HG02943 (cell line): ENCODE data around the gene FOLR2.

ENCODE experiments used
- ATAC-seq: cut with Tn5 transposase; IDR thresholded peaks from one replicate; pipeline ENCODE4 v1.9.1; 2021; ENCODE audit warnings: mild to moderate bottlenecking, low read depth, moderate library complexity; ENCODE audit not compliant: unreplicated experiment

Gene FOLR2

GRCh38 chr11:72229336-72229924, 12.8 kb downstream of the FOLR2 start:
- ATAC-seq: no peak

GRCh38 chr11:72229925-72230763, 13.6 kb downstream of the FOLR2 start:
- no peak for ATAC-seq

DNA sequence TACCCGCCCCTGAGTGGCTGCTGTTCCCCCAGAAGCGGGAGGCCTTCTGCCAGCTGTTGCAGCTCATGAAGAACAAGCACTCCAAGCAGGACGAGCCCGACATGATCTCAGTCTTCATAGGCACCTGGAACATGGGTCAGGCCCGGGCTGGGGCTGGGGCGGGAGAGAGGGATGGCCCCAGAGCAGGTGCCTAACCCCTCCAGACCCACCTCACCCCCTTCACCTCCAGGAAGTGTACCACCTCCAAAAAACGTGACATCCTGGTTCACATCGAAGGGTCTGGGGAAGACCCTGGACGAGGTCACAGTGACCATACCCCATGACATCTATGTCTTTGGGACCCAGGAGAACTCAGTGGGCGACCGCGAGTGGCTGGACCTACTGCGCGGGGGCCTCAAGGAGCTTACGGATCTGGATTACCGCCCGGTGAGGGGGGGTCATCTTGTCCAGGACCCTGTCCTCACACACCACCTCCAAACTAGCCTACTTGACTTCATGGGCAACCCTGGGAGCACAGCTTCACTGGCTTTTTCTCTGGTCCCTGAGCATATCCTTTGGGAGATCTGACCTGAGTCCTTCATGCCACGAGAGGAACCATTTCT, 14.3 kb downstream of the FOLR2 start:
- ATAC-seq: no peak

- no peak for ATAC-seq
Measured at GRCh38 chr11:72231396-72232259, 15.0 kb downstream of the FOLR2 start.

DNA sequence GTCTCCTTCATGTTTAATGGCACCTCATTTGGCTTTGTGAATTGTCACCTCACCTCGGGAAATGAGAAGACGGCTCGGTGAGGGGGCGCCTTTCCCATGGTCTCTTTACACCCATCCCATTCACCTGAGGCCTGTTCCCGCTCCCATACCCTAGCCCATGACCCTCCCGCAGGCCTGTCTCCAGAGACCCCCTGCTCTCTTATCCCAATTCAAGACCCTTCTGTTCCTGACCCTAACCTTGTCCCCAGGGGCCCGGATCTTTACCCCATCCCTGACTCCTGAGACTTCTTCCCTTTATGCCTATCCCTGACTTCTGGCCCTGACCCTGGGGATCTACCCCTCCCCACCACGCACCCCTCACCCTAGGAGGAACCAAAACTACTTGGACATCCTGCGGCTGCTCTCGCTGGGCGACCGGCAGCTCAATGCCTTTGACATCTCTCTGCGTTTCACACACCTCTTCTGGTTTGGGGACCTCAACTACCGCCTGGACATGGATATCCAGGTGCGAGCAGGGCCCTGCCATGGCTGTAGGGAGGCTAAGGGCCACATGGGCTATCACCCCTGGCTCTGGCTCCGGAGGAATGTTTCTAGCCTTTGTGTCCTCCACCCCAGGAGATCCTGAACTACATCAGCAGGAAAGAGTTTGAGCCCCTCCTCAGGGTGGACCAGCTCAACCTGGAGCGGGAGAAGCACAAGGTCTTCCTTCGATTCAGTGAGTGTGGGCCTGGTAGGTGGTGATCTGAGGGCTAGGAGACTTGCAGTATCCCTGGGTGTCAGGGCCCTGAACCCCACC, 15.9 kb downstream of the FOLR2 start:
- ATAC-seq: no peak

GRCh38 chr11:72233056-72233772, 16.6 kb downstream of the FOLR2 start:
- ATAC-seq: no peak

- ATAC-seq: no peak
Measured at GRCh38 chr11:72233773-72234513, 17.3 kb downstream of the FOLR2 start.

- ATAC-seq: no peak
Measured at GRCh38 chr11:72234514-72234830, 17.9 kb downstream of the FOLR2 start.

- ATAC-seq: no peak
Measured at GRCh38 chr11:72234920-72235319, 18.3 kb downstream of the FOLR2 start.

GRCh38 chr11:72235351-72236057, 18.9 kb downstream of the FOLR2 start:
- ATAC-seq: no peak

DNA sequence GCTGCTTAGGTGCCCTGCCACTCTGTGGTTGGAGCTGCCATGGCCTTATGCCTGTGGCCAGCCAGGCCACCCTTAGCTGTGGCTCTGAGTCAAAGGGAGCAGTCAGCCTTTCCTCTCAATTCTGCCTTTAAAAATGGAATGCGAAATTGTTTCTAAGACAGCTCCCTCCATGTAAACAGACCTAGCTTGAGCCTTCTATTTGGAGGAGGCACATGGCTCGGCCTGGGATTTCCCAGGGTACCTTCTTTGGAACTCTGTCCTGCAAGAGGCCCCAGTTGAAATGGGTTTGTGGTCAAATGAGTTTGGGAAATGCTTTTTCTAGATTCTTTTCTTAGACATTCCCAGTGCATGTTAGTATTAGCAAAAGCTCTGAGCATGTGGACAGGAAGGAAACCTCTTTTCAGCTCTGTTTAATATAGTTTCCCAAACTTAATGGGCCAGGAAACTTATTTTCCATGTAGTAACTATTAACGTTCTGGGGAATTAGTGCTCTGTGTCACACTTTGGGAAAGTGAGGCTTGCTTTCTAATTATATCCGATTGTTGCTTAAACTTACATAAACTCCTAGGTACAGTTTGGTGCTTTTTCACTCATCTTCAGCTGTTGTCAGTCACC, 19.6 kb downstream of the FOLR2 start:
- ATAC-seq: no peak

- no peak for ATAC-seq
Measured at GRCh38 chr11:72236774-72237111, 20.1 kb downstream of the FOLR2 start.

GRCh38 chr11:72237112-72237931, 20.7 kb downstream of the FOLR2 start:
- no peak for ATAC-seq

DNA sequence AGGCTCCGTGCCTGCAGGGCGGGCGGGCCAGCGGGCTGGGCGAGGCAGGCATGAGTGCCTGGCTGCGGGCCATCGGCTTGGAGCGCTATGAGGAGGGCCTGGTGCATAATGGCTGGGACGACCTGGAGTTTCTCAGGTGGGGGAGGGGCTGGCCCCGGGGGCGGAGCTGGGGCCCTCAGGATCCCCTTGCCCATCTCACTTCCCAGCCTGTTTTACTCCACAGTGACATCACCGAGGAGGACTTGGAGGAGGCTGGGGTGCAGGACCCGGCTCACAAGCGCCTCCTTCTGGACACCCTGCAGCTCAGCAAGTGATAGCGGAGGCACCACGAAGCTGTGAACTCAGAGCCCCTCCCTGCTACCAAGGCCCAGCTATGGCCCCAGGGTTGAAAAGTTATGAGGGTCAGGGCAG, 21.5 kb downstream of the FOLR2 start:
- ATAC-seq: no peak

DNA sequence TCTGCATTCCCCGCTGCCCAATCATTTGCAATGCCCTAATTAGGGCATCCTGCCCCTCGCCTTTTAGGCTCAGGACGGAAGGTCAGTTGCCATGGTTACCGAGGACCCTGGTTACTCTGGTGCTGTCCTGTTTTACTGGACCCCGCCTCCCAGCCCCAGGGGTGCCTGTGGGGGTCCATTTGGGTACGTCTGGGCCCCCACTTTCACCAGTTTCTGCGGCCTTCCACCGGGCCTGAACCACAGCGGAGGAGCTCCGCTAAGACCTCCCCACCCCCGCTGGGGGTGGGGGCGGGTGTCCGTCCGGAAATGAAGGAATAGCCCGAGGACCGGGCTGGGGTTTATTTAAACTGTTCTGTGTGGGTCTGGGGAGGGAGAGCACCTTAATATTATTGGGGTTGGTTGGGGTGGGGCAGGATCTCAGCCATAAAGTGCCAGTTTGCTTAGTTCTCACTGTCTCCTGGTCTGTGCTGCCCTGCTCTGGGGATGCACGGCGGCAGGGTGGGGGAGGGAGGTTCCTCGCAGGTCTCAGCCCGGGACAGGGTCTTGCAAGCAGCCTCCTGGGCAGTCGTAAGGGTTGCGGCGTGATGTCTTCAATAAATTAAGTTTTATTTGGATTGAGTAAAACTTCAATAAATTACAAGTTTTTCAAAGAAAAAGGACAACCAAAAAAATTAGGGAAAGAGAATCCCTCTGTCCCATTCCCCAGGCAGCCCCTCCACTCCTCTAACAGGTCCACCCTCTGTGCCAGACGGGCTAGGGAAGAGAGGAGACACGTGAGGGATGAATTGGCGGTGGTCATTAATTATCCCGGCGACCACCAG, 22.1 kb downstream of the FOLR2 start:
- no peak for ATAC-seq

- ATAC-seq: no peak
Measured at GRCh38 chr11:72239313-72239848, 22.8 kb downstream of the FOLR2 start.
